ENCODE data around the gene GLI1. TPM values are rescaled to one million over a fixed set of nuclear protein-coding genes. Genes with fewer than 3 reads are reported as not detected.

Gene GLI1
- total and polyA plus RNA-seq, 2 of the 13 experiments (the other 11 are each of a cell fraction or from before 2014, with no cell fraction given), result 0.09 to 0.20 TPM

DNA sequence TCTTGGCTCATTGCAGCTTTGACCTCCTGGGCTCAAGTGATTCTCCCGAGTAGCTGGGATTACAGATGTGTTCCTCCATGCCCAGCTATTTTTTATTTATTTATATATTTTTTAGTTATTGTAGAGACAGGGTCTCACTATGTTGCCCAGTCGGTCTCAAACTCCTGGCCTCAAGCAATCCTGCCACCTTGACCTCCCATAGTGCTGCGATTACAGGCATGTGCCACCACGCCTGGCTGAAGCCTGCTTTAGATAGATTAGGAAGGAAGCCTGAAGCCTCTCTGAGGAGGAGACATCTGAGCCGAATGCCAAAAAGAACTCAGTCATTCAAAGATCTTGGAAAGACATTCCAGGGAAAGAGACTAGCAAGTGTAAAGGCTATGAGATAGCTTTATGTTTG is 14.8 kb upstream of the GLI1 start:
- TF ChIP-seq TARDBP (CRISPR knock-in tag; IDR thresholded peaks at IDR 0.05) (no peak), AHDC1 (CRISPR knock-in tag; IDR thresholded peaks at IDR 0.05; ENCODE audit: borderline replicate concordance) (no peak), GTF2F1 (IDR thresholded peaks at IDR 0.05; ENCODE audit: low read length) (no peak), ZBTB42 (CRISPR knock-in tag; IDR thresholded peaks at IDR 0.05) (no peak), ELF1 (CRISPR knock-in tag; IDR thresholded peaks at IDR 0.05) (no peak), ZNF460 (CRISPR knock-in tag; IDR thresholded peaks at IDR 0.05; ENCODE audit: borderline replicate concordance) (no peak), ZNF484 (CRISPR knock-in tag; IDR thresholded peaks at IDR 0.05; ENCODE audit: borderline replicate concordance, low read depth) (no peak), SAFB2 (CRISPR knock-in tag; IDR thresholded peaks at IDR 0.05; ENCODE audit: borderline replicate concordance, low read depth) (no peak)
- TF ChIP-seq, protein P1, sequence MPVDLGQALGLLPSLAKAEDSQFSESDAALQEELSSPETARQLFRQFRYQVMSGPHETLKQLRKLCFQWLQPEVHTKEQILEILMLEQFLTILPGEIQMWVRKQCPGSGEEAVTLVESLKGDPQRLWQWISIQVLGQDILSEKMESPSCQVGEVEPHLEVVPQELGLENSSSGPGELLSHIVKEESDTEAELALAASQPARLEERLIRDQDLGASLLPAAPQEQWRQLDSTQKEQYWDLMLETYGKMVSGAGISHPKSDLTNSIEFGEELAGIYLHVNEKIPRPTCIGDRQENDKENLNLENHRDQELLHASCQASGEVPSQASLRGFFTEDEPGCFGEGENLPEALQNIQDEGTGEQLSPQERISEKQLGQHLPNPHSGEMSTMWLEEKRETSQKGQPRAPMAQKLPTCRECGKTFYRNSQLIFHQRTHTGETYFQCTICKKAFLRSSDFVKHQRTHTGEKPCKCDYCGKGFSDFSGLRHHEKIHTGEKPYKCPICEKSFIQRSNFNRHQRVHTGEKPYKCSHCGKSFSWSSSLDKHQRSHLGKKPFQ (CRISPR knock-in tag; IDR thresholded peaks at IDR 0.05; ENCODE audit: insufficient replicate concordance), result no peak
- TF ChIP-seq, protein P2, sequence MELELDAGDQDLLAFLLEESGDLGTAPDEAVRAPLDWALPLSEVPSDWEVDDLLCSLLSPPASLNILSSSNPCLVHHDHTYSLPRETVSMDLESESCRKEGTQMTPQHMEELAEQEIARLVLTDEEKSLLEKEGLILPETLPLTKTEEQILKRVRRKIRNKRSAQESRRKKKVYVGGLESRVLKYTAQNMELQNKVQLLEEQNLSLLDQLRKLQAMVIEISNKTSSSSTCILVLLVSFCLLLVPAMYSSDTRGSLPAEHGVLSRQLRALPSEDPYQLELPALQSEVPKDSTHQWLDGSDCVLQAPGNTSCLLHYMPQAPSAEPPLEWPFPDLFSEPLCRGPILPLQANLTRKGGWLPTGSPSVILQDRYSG (CRISPR knock-in tag; IDR thresholded peaks at IDR 0.05), result no peak
- TF ChIP-seq, protein P3, sequence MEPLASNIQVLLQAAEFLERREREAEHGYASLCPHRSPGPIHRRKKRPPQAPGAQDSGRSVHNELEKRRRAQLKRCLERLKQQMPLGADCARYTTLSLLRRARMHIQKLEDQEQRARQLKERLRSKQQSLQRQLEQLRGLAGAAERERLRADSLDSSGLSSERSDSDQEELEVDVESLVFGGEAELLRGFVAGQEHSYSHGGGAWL (CRISPR knock-in tag; IDR thresholded peaks at IDR 0.05), result no peak
- Histone ChIP-seq H3K9ac (ENCODE audit: insufficient read depth, low read depth, low read length) (no peak overlapping the region), H3K4me1 (ENCODE audit: insufficient read depth, low read length) (peaks cover 3% of the 10 kb centered on the region), H3K4me3 (replicated peaks in 1 of 3; ENCODE audit: insufficient read depth in 1 of 3, low read depth in 2 of 3, low read length in 3 of 3) (no peak overlapping the region), H2AFZ (ENCODE audit: low read length) (no peak overlapping the region), H3K27me3 (ENCODE audit: control insufficient read depth in 1 of 2, insufficient read depth in 2 of 2, low read length in 2 of 2) (no peaks in the 10 kb centered on the region), H4K20me1 (ENCODE audit: insufficient read depth, low read length) (no peaks in the 10 kb centered on the region), H3K27ac (ENCODE audit: extremely low read length, insufficient read depth, low read length) (no peak overlapping the region), H3K79me2 (ENCODE audit: insufficient read depth, low read length) (no peaks in the 10 kb centered on the region), H3K9me3 (ENCODE audit: low read length) (no peaks in the 10 kb centered on the region), H3K4me2 (ENCODE audit: low read depth, low read length) (no peak overlapping the region), H3K36me3 (replicated peaks in 1 of 2; ENCODE audit: control insufficient read depth in 1 of 2, insufficient read depth in 2 of 2, low read length in 2 of 2) (no peaks in the 10 kb centered on the region)
- in situ Hi-C loops (cut with HindIII; ENCODE audit: extremely low pct_ligation_motif_present, low pct_unique_long_range_greater_than_20kb), result no loop called here
- ATAC-seq, result no peak
- FAIRE-seq, result no peak
- intact Hi-C loops (cut with micrococcal nuclease; ENCODE audit: unreplicated experiment), result no loop called here
- CTCF ChIA-PET (ENCODE audit: low intra/inter-chr PET ratio, low total read pairs), result no interaction called here
- no TSS peak for BruUV-seq (replicated peaks)
- DNase-seq (ENCODE audit: low spot score), result no peak
- 93% methylated on average over 5 of the region's 5 CpGs for WGBS (ENCODE audit: low lambda C conversion rate)
- POLR2A ChIA-PET, result interaction anchor here (1.1 kb wide), 1 partner anchor 10 kb away, joined by 3 read pairs; the partner anchor contains the start of gene INHBC

Measured in HepG2 (cell line).